ENCODE data around the gene LUM.

LUM gene

DNA sequence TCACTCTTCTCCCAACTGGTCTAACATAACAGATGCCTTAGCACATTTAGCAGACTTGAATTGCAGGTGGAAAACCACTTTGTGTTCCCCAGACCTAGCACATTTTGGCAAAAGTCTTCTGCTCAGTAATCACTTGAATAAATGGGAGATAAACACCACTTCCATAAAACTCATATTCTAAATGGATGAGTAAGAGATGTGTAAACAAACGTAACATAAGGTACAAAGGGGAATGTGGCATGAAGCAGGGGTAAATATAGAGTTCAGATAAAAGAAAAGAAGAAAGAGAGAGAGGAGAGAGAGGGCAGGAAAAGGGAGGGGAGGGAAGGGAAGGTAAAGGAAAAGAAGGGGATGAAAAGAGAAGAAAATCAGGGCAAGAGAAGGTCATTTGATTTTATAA, 36.4 kb downstream of the LUM start:
- DNase-seq (ENCODE audit: low read depth, low spot score) = no peak

GRCh38 chr12:91074154-91074709, 37.1 kb downstream of the LUM start:
- DNase-seq (ENCODE audit: low read depth, low spot score) = no peak

GRCh38 chr12:91073426-91073825, 37.9 kb downstream of the LUM start:
- DNase-seq (ENCODE audit: low read depth, low spot score) = no peak

GRCh38 chr12:91072931-91073330, 38.4 kb downstream of the LUM start:
- DNase-seq (ENCODE audit: low read depth, low spot score) = no peak

DNA sequence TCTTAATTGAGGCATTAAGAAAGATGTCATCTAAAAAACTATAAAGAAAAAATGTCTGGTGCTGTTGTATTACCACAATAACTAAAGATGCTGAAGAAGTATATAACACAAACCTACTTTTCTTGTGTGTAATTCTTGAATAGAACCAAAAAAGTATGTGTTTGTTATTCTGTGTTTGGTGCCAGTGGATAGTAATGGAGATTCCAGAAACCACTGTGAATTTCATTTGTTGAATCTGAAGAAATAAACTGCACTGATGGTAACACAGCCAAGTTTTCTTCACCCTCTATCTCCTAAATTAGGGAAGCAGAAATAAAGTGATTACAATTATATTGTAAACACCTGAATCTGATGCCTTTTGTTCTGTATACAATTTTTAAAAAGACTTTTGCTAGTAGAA, 40.4 kb downstream of the LUM start:
- no peak for DNase-seq (ENCODE audit: low read depth, low spot score)

DNA sequence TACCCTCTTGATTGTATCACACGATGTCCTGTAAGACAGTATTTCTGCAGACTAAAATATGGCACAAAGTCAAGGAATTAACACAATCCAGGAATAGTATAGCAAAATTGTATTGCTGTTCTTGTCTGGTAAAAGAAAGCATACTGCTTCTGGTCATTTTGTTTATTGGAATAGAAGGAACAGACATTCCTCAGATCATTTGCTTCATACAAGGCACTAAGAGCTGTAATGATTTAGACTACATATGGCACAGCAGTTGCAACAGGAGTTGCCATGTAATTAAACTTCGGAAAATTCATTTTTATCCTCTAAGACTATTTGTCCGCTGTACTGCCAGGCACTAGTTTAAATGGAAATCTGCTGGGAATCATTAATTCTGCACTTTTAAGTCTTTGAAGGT, 45.9 kb downstream of the LUM start:
- no peak for DNase-seq (ENCODE audit: low read depth, low spot score)

- no peak for DNase-seq (ENCODE audit: low read depth, low spot score)
These were observed 46.7 kb downstream of the LUM start for GRCh38 chr12:91064640-91065039.

DNA sequence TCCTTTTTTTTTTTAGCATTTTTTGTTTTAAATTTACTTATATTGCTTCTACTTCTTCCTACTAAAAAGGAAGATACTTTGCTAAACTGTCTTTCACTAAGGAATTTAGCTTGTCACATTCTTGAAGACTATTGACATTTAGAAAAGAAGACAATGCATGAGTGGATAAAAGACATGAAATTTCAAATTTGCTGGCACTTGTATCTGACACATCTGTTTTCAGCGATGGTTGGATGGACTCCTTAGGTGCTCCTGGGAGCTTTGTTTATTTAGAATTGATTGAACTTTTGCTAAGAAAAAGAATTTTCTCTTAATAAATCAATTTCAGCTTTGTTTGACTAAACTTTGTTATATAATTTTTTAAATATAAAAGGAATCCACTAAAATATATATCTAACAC, 50.2 kb downstream of the LUM start:
- no peak for DNase-seq (ENCODE audit: low read depth, low spot score)

DNA sequence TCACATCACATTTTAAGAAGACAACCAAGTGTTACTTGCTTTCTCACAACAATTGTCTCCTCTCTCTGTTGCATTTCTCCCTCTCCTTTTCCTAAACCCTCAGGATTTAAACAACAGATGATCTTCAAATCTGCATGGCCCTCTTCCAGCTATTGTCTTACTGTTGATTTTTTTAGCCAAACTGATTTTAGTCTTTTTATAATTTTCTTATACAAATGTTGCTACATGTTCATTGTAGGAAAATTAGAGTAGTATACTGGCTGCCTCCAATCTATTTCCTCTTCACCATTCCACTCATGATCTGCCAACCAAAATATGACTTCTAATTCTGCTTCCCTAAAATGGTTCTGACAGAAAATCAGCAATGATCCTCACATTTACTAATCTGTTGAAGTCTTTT, 52.1 kb downstream of the LUM start:
- DNase-seq (ENCODE audit: low read depth, low spot score) = no peak

- no peak for DNase-seq (ENCODE audit: low read depth, low spot score)
These were observed 52.5 kb downstream of the LUM start for GRCh38 chr12:91058786-91059185.

DNA sequence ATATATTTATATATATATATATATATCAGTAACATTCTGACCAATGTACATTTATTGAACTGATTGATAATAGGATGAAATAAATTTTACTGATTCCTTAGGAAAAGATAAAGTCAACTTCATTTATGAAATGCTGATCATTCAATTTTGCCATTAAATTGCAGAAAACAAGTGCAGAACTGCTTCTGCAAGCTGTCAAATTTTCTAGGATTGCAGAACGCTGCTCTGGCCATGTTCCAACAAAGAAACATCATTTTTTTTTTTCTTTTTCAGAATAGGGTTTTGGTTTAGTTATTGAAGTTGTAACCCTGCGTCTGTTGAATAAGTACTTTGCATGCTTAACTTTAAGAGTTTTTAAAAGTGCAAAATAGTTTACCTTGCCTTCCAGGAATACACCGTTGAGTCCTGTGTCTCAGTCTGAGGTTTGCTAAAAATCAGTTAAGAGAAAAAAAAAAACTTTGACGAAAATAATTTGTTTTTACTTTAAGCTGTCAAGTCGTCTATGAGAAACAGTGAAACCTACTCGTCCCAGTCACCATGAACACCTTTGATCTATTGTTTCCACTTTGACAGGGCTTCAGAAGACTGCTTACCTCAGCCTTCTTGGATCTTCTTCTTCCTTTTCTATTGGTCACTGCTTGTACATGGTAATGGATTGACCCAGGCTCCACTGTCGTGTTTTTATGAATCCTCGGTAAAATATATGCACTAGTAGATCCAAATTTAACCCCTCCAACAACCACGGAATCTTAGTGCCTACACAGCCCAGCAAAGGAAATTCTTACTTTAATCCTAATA, 53.7 kb downstream of the LUM start, which contains the start of gene KERA:
KERA (minus strand) TSS at position 657 of the 798 bp plus-strand sequence. CDS start 1,743 bp downstream, outside the sequence.
- DNase-seq (ENCODE audit: low read depth, low spot score) = no peak

- no peak for DNase-seq (ENCODE audit: low read depth, low spot score)
These were observed 54.8 kb downstream of the LUM start for GRCh38 chr12:91056488-91056887.

DNA sequence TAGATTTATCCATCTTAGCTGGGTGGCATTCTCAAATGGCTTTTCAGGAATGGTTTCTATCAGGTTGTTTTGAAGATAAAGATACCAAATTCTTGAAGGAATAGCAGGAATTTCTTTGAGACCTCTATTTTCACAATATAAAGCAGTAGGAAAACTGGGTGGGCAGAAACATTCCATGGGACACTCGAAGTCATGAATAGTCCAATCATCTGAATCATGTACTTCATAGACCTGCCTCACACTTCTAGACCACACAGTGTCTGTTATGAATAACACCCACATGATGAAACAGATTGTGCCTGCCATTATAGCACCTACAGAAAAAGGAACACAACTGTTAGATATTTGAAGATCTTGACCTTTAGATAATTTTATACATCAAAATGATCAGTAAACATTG, 55.3 kb downstream of the LUM start:
- no peak for DNase-seq (ENCODE audit: low read depth, low spot score)

GRCh38 chr12:91053951-91054715, 57.2 kb downstream of the LUM start:
- no peak for DNase-seq (ENCODE audit: low read depth, low spot score)

Measured in activated naive CD8-positive, alpha-beta T cell treated with anti-CD3 and anti-CD28 coated beads, Interleukin-2, amount 50 U/mL, for 16 hours (primary cell).